KBM-7 (cell line): ENCODE data around the gene VPS13D.
"Not testable (repeated sequence)": the region's sequence is repeated elsewhere in the genome, so short reads cannot be mapped to it uniquely, and the experiment has no call there.

Source experiments
- DNase-seq: peaks from one replicate; pipeline ENCODE4 v3.0.0-alpha.2; 2015
- in situ Hi-C: fragments of 300-500 bp; cut with MboI; formaldehyde crosslinking; loops from 2 replicates; pipeline ENCODE4 v1.14.3; 2020; ENCODE audit warnings: low sequenced_read_pairs, low pct_unique_long_range_greater_than_20kb, mixed read lengths

VPS13D gene

DNA sequence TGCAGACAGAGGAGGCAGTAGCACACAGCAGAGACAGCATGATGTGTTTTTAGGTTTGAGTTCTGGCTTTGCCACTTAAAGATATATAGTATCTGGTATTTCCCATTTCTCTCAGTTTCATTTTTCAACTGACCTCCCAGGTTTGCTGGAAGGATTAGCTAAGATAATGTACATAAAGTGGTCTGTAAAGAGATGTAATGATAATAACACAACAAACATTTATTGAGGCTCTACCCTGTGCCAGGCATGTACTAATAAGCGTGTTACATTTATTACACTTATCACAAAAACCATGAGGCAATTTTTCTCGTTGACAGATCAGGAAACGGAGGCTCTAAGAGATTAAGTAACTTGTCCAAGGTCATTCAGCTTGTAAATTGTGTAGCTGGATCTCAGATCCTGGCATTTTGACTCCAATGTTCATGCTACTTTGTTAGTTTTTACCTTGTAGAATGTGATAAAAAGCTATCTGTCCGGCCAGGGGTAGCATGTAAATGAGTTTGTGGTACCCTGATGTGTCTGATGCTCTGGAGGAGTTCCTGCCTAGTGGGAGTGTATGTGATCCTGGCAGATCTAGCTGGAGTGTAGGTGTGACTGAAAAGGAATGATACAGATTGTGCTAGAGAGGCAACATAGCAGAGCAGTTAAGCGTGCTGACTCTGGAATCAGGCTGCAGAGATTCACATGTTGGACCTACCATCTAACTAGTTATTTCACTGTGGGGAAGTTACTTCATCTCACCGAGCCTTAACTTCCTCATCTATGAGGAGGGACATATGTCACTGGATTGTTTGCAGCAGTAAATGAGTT is 146.6 kb downstream of the VPS13D start:
- DNase-seq: peak; percentile 29
- in situ Hi-C loops: no loop called here

- in situ Hi-C loops: no loop called here
- DNase-seq: no peak
These were observed 150.8 kb downstream of the VPS13D start for GRCh38 chr1:12380326-12381249.

DNA sequence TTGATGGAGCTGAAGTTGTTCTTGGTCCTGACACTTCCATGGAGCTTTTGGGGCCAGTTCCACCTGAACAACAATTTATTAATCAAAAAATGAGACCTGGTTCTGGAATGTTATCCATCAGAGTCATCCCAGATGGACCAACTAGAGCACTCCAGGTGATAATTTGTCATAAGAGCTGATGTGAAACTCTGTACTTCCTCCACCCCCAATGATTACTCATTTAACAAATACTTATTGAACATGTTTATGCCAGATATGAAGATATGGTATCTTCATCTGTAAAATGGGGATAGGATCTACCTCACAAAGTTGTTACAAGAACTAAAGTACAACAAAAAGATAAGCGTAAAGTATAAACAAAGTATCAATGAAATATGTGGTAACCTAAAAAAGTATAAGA is 153.2 kb downstream of the VPS13D start:
- DNase-seq: no peak
- in situ Hi-C loops: no loop called here

GRCh38 chr1:12383786-12384185 is 154.0 kb downstream of the VPS13D start:
- in situ Hi-C loops: no loop called here
- DNase-seq: no peak

DNA sequence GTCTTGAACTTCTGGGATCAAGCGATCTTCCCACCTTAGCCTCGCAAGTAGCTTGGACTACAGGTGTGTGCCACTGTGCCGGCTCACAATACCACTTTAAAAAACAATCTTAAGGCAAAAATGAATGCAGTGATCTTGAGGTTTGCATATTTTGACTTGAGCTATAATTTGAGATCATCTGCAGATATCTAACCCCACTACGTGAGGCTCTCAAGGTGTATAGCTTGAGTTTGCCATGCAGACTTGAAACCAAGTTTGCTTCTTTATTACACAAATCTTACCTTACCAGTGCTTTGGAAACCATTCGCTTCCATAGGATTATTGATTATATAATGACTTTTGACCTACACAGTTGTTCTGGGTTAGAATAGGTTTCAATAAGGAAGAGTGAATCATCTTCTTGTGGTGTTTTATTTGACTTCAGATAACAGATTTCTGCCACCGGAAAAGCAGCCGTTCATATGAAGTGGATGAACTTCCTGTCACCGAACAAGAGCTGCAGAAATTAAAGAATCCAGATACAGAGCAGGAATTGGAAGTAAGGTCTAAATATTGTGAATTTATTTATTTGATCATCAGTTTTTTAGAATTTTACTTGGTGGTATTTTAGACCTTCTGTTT is 155.1 kb downstream of the VPS13D start:
- DNase-seq: no peak
- in situ Hi-C loops: no loop called here

DNA sequence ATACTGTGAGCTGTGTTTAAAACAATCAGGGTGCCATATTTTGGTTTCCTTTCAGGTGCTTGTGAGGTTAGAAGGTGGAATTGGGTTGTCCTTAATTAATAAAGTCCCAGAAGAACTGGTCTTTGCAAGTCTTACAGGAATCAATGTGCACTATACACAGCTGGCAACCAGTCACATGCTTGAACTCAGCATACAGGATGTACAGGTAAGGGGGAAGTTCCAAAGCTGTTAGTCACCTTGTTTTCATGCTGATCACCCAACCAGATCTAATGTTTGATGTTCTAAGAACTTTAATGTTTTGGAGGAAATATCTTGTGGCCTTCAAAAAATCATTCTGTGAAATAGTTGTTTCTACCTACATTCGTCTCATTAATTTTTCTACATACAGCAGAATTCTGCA is 156.3 kb downstream of the VPS13D start:
- in situ Hi-C loops: no loop called here
- DNase-seq: no peak

DNA sequence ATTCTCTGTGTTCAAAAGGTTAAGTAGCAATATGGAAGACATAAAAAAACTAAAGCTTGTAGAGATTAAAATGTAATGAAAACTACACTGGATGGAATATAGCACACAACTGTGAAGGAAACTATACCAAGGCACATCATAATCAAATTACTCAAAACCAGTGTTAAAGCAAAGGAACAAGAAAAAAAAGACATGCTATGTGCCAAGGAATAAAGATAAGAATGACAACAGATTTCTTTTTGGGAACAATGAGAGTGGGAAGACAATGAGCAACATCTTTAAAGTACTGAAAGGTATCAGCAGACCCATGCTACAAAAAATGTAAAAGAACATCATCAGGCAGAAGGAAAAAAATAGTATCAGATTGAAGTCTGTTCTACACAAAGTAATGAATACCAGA is 157.8 kb downstream of the VPS13D start:
- peak; percentile 13 for DNase-seq
- in situ Hi-C loops: no loop called here

- in situ Hi-C loops, DNase-seq: not testable (repeated sequence)
These were observed 160.5 kb downstream of the VPS13D start for GRCh38 chr1:12390296-12390695.

- no peak for DNase-seq
- in situ Hi-C loops: no loop called here
These were observed 167.9 kb downstream of the VPS13D start for GRCh38 chr1:12397462-12398450.

GRCh38 chr1:12398479-12398878 is 168.6 kb downstream of the VPS13D start:
- in situ Hi-C loops: no loop called here
- DNase-seq: no peak

DNA sequence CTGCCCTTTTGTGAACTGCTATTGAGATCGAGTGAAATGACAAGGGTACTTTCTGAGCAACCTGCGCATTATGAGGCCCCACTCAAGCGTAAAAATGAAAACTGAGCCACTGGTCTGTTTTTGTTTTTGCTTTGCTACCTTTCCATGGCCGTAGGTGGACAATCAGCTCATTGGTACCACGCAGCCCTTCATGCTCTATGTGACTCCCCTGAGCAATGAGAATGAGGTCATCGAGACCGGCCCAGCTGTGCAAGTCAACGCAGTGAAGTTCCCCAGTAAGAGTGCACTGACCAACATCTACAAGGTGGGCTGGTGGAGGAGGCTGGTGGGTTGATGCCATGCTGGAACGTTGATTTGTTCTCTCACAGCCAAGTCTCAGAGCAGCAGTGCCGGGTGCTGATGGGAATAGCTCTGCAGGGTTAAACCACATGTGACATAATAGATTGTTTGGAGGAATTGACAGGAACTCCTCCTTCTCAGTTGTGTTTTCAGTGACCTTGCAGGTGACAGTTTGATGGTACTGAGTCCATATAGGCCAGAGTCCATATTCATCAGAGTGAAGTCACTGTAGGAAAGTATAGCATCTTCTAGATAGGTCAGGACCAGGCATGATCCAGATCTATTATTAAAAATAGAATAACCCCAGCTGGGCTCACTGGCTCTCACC is 170.3 kb downstream of the VPS13D start:
- no peak for DNase-seq
- in situ Hi-C loops: no loop called here

GRCh38 chr1:12402159-12402673 is 172.4 kb downstream of the VPS13D start:
- in situ Hi-C loops: no loop called here
- no peak for DNase-seq

DNA sequence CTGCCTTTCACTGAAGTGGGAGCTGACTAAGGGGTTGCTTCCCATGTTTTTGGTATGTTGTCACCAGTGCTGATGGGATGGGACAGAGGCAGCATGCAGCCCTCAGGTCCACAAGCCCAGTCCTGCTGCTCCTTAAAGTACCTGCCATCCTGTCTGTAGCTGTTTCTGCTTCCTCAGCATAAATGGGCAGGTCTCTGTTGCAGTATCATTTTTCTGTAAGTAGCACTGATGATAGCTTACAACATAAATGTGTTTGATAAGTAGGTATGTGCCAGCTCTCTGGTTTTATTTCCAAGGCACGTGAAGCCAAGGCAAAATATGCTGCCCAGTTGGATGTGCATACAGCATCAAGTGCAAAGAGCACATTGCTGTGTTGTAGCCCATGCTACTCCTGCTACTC is 173.0 kb downstream of the VPS13D start:
- DNase-seq: no peak
- in situ Hi-C loops: no loop called here

- DNase-seq: no peak
- in situ Hi-C loops: no loop called here
These were observed 175.1 kb downstream of the VPS13D start for GRCh38 chr1:12404918-12405317.

DNA sequence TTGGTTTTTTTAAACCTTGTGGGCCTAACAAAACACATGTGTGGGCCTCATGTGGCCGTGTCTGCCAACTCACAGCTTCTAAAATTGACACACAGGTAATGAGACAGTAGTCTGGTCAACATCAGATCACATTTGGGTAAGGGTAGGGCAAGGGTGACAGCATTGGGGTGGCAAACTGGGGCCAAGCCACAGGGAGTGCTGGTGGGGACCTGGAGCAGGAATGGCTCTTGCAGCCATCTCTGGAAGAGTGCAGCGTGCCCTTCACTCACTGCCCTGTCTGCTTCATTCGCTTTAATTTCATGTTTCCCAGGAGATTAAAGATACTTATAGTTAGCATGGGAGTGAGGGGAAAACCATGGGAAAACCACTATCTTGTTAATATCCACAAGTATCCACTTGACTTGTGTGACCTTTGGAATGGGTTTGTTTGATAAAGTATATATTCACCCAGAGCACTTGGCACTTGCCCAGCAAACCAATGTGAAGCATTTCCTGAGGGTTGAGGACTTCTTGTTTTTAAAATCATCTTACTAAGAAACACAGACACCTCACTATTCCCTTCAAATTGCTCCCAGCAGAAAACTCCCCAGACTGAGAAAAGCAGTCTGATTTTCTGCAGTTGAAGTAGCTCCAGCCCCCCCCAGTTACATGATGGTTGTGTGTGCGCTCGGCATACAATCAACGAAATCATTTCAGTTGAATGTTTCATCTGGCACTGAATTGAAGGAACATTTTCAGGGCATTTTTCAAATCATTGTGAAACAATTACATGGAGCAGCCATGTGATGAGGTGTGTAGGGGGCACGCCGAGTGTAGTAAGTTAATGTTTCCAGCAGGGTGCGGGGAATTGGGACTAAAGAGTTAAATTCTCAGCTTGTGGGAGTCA is 175.7 kb downstream of the VPS13D start:
- DNase-seq: no peak
- in situ Hi-C loops: no loop called here

DNA sequence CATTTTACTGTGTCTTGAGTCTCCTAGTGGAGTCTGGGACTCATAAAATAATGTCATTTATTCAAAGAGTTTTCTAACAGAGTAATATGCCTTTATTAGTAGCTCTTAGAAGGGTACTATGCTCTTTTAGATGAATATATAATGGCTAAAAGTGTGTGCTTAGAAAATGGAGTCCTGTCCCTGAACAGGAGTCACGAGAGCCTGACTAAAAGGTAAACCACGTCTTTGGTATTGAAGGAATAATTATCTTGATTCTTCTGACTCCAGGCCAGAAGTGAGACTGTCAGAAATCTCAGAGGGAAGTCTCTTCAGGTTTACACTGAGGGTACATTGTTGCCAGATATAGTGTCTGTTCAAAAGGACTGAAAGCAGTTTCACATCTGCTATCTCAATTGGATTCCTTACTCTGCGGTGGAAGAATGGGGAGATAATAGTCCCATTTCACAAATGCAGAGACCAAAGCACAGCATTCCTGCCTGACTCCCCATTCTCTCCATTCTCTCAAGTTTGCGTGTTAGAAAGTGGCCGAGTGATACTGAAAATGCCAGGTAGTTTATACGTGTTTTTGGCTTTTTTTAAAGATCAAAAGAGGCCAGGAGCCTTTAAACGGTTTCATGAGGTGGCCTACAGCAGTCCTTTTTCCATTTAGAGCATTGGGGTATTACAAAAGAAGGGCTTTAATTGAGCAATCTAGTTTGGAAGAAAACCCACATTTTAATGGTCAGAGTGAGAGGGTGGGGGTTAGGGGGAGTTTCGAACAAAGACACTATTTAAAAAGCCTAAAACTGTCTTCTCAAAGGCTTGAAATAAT is 176.6 kb downstream of the VPS13D start:
- no peak for DNase-seq
- in situ Hi-C loops: no loop called here
